GM19455 (cell line): ENCODE results near the gene TRAPPC6A.

Experiments
- ATAC-seq: cut with Tn5 transposase; IDR thresholded peaks from one replicate; pipeline ENCODE4 v1.9.1; 2021; ENCODE audit not compliant: unreplicated experiment

The TRAPPC6A gene

GRCh38 chr19:45186509-45187334 is 8.7 kb upstream of the TRAPPC6A start:
- no peak for ATAC-seq

- no peak for ATAC-seq
Measured at GRCh38 chr19:45184115-45184514, 6.1 kb upstream of the TRAPPC6A start.

- no peak for ATAC-seq
Measured at GRCh38 chr19:45182758-45183157, 4.7 kb upstream of the TRAPPC6A start.

- no peak for ATAC-seq
Measured at GRCh38 chr19:45180936-45181335, 2.9 kb upstream of the TRAPPC6A start.

GRCh38 chr19:45179892-45180370 is 1.9 kb upstream of the TRAPPC6A start:
- no peak for ATAC-seq

- ATAC-seq: no peak
Measured at GRCh38 chr19:45179072-45179891, 1.2 kb upstream of the TRAPPC6A start.

GRCh38 chr19:45178262-45179071 is 430 bp upstream of the TRAPPC6A start, which contains the start of gene BLOC1S3:
BLOC1S3 (plus strand) TSS chr19:45178784; CDS start chr19:45179297, 513 bp downstream.
- ATAC-seq: peak; percentile 81

- ATAC-seq: no peak
Measured at GRCh38 chr19:45175515-45176345, 2.3 kb downstream of the TRAPPC6A start.

GRCh38 chr19:45173816-45174215 is 4.2 kb downstream of the TRAPPC6A start:
- ATAC-seq: no peak

- no peak for ATAC-seq
Measured at GRCh38 chr19:45172611-45173208, 5.3 kb downstream of the TRAPPC6A start.

- ATAC-seq: no peak
Measured at GRCh38 chr19:45172173-45172572, 5.9 kb downstream of the TRAPPC6A start.

GRCh38 chr19:45171211-45171623 is 6.8 kb downstream of the TRAPPC6A start:
- no peak for ATAC-seq

GRCh38 chr19:45170146-45171106 is 7.6 kb downstream of the TRAPPC6A start:
- no peak for ATAC-seq

- no peak for ATAC-seq
Measured at GRCh38 chr19:45169602-45170001, 8.4 kb downstream of the TRAPPC6A start.

GRCh38 chr19:45168767-45169351 is 9.2 kb downstream of the TRAPPC6A start:
- ATAC-seq: no peak

GRCh38 chr19:45166723-45167252 is 11.2 kb downstream of the TRAPPC6A start:
- ATAC-seq: no peak

GRCh38 chr19:45164577-45165335 is 13.3 kb downstream of the TRAPPC6A start:
- ATAC-seq: no peak
